ENCODE results near the gene GLO1.

DNA sequence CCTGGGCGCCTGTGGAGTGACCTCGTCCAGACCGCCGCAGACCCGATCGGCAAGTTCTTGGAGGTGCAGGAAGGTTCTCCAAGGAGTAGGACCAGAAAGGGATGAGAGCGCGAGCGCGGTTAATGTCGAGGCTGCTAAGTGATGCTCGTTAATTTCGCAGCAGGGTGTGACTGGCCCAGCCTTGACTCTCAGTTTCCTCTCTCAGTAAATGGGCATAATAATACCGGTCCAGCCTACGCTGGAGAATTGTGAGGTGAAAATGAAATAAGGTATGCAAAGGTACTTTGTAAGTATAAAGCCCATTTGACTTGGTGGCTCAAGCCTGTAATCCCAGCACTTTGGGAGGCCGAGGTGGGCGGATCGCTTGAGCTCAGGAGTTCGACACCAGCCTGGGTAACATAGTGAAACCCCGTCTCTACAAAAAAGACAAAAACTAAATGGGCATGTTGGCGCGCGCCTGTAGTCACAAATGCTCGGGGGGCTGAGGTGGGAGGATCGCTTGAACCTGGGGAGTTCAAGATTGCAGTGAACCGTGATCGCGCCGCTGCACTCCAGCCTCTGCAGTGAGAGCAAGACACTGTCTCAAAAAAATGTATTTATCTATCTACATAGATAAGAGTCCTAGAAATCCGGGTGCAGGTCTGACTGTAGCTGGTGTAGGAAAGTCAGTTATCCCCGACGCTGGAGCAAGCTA lies 62.6 kb downstream of the GLO1 start:
- no peak for TF ChIP-seq GATA2 (IDR thresholded peaks at IDR 0.05; ENCODE audit: low read depth, low read length)
- TF ChIP-seq GATA3 (IDR thresholded peaks at IDR 0.05; ENCODE audit: low read depth, low read length), result no peak

Measured in SH-SY5Y (cell line).